H9 (cell line): ENCODE data around the gene SLC51B. TPM values are rescaled to one million over a fixed set of nuclear protein-coding genes. Genes with fewer than 3 reads are reported as not detected.
"Not testable (repeated sequence)": the region's sequence is repeated elsewhere in the genome, so short reads cannot be mapped to it uniquely, and the experiment has no call there.

ENCODE experiments used
- DNase-seq: peaks from one replicate; pipeline ENCODE4 v3.0.0-alpha.2; 2017
- H2AFZ ChIP-seq: one replicate; pipeline ENCODE4 v1.6.1; 2013; ENCODE audit warnings: mild to moderate bottlenecking, low read length, control low read depth, moderate library complexity
- H2AK5ac ChIP-seq: 2 replicates; pipeline ENCODE4 v1.6.1; 2013; ENCODE audit warnings: low read length, control low read depth, mixed read lengths; ENCODE audit not compliant: insufficient read length
- H2BK120ac ChIP-seq: one replicate; pipeline ENCODE4 v1.6.1; 2013; ENCODE audit warnings: low read depth, mild to moderate bottlenecking, low read length, control low read depth, inconsistent platforms; ENCODE audit not compliant: poor library complexity, severe bottlenecking
- H2BK12ac ChIP-seq: 2 replicates; pipeline ENCODE4 v1.6.1; 2013; ENCODE audit warnings: low read length, control low read depth, mixed read lengths, low read depth; ENCODE audit not compliant: insufficient read length
- H2BK15ac ChIP-seq: 2 replicates; pipeline ENCODE4 v1.6.1; 2013; ENCODE audit warnings: low read depth, low read length, control low read depth
- H2BK20ac ChIP-seq: one replicate; pipeline ENCODE4 v1.6.1; 2013; ENCODE audit warnings: low read depth, mild to moderate bottlenecking, low read length, control low read depth, inconsistent platforms; ENCODE audit not compliant: poor library complexity, severe bottlenecking
- H2BK5ac ChIP-seq: 2 replicates; pipeline ENCODE4 v1.6.1; 2013; ENCODE audit warnings: low read length, control low read depth, mixed read lengths; ENCODE audit not compliant: insufficient read length
- H3K14ac ChIP-seq: 2 replicates; pipeline ENCODE4 v1.6.1; 2013; ENCODE audit warnings: low read length, control low read depth; ENCODE audit not compliant: insufficient read depth
- H3K18ac ChIP-seq: 2 replicates; pipeline ENCODE4 v1.6.1; 2013; ENCODE audit warnings: low read depth, mild to moderate bottlenecking, mixed read lengths, low read length, control low read depth; ENCODE audit not compliant: insufficient read length
- H3K23ac ChIP-seq: 2 replicates; pipeline ENCODE4 v1.6.1; 2013; ENCODE audit warnings: low read length, control low read depth, mixed read lengths, low read depth; ENCODE audit not compliant: insufficient read length
- H3K23me2 ChIP-seq: 2 replicates; pipeline ENCODE4 v1.6.1; 2013; ENCODE audit warnings: low read depth, mild to moderate bottlenecking, mixed read lengths, low read length, control low read depth; ENCODE audit not compliant: insufficient read length, poor library complexity, severe bottlenecking
- H3K27ac ChIP-seq: 2 replicates; pipeline ENCODE4 v1.5.1; 2013; ENCODE audit warnings: low read length, control low read depth, mixed read lengths, low read depth; ENCODE audit not compliant: insufficient read length
- H3K27me3 ChIP-seq: 2 replicates; pipeline ENCODE4 v1.6.1; 2013; ENCODE audit warnings: low read length, control low read depth, inconsistent platforms; ENCODE audit not compliant: insufficient read depth
- H3K4ac ChIP-seq: 2 replicates; pipeline ENCODE4 v1.6.1; 2013; ENCODE audit warnings: low read depth, mild to moderate bottlenecking, control low read depth, inconsistent platforms, low read length, moderate library complexity
- H3K4me1 ChIP-seq: 2 replicates; pipeline ENCODE4 v1.6.1; 2013; ENCODE audit warnings: low read length, control low read depth, inconsistent platforms; ENCODE audit not compliant: insufficient read depth
- H3K4me2 ChIP-seq: 2 replicates; pipeline ENCODE4 v1.6.1; 2013; ENCODE audit warnings: low read length, control low read depth, mixed read lengths; ENCODE audit not compliant: insufficient read length, insufficient read depth
- H3K56ac ChIP-seq: 2 replicates; pipeline ENCODE4 v1.6.1; 2013; ENCODE audit warnings: low read depth, mild to moderate bottlenecking, mixed read lengths, low read length, control low read depth; ENCODE audit not compliant: insufficient read length
- H3K79me1 ChIP-seq: 2 replicates; pipeline ENCODE4 v1.6.1; 2013; ENCODE audit warnings: low read depth, mild to moderate bottlenecking, moderate library complexity, low read length, control low read depth, inconsistent platforms; ENCODE audit not compliant: insufficient read depth, poor library complexity, severe bottlenecking
- H3K79me2 ChIP-seq: 2 replicates; pipeline ENCODE4 v1.6.1; 2013; ENCODE audit warnings: low read length, control low read depth, inconsistent platforms; ENCODE audit not compliant: insufficient read depth
- H3K9ac ChIP-seq: 2 replicates; pipeline ENCODE4 v1.6.1; 2013; ENCODE audit warnings: low read length, control low read depth, mixed read lengths; ENCODE audit not compliant: insufficient read length; ENCODE audit errors: extremely low read depth
- H3K9me3 ChIP-seq: one replicate; pipeline ENCODE4 v1.6.1; 2013; ENCODE audit warnings: low read depth, low read length, inconsistent platforms; ENCODE audit not compliant: control insufficient read depth
- H3T11ph ChIP-seq: one replicate; pipeline ENCODE4 v1.6.1; 2013; ENCODE audit warnings: mild to moderate bottlenecking, low read length, control low read depth, inconsistent platforms
- H4K20me1 ChIP-seq: one replicate; pipeline ENCODE4 v1.6.1; 2013; ENCODE audit not compliant: control insufficient read depth, insufficient read length, insufficient read depth
- H4K5ac ChIP-seq: 2 replicates; pipeline ENCODE4 v1.6.1; 2013; ENCODE audit warnings: low read depth, mild to moderate bottlenecking, mixed read lengths, low read length, control low read depth; ENCODE audit not compliant: insufficient read length
- H4K8ac ChIP-seq: replicated peaks from 2 replicates; pipeline ENCODE4 v1.6.1; 2013; ENCODE audit warnings: low read length, control low read depth, mixed read lengths, low read depth; ENCODE audit not compliant: insufficient read length
- H4K91ac ChIP-seq: 2 replicates; pipeline ENCODE4 v1.6.1; 2013; ENCODE audit warnings: low read depth, mild to moderate bottlenecking, moderate library complexity, mixed read lengths, low read length, control low read depth; ENCODE audit not compliant: insufficient read length
- H3K27ac Mint-ChIP-seq, 3 experiments: 2 replicates in 2 of 3; 3 replicates in 1 of 3; pipeline ENCODE4 v1.8.0; 2020 to 2021; ENCODE audit warnings: mixed read lengths in 3 of 3, mild to moderate bottlenecking in 1 of 3, moderate library complexity in 1 of 3
- H3K27me3 Mint-ChIP-seq: 2 replicates; pipeline ENCODE4 v1.8.0; 2021; ENCODE audit warnings: low read depth, mild to moderate bottlenecking, moderate library complexity, mixed read lengths
- H3K36me3 Mint-ChIP-seq, 3 experiments: 2 replicates in 2 of 3; 3 replicates in 1 of 3; pipeline ENCODE4 v1.8.0; 2020 to 2021; ENCODE audit warnings: low read depth in 3 of 3, mixed read lengths in 3 of 3; ENCODE audit not compliant: insufficient read depth in 1 of 3
- H3K4me1 Mint-ChIP-seq, 2 experiments: 2 replicates each; pipeline ENCODE4 v1.8.0; 2020; ENCODE audit warnings: mixed read lengths in 2 of 2
- H3K4me3 Mint-ChIP-seq, 2 experiments: 2 replicates in 1 of 2; 3 replicates in 1 of 2; pipeline ENCODE4 v1.8.0; 2020 to 2021; ENCODE audit warnings: mild to moderate bottlenecking in 2 of 2, mixed read lengths in 2 of 2, moderate library complexity in 1 of 2
- H3K9me3 Mint-ChIP-seq, 2 experiments: 2 replicates in 1 of 2; 3 replicates in 1 of 2; pipeline ENCODE4 v1.8.0; 2020; ENCODE audit warnings: mild to moderate bottlenecking in 2 of 2, mixed read lengths in 2 of 2, moderate library complexity in 1 of 2
- CTCF ChIP-seq: fragments of 200-600 bp; sonication (generic); conservative IDR thresholded peaks from 3 replicates; pipeline ENCODE4 v1.8.0; 2021; ENCODE audit warnings: antibody characterized with exemption, mild to moderate bottlenecking
- WGBS: extraction: QIAGEN DNeasy Blood & Tissue Kit; methylation state at CpG from one replicate; pipeline ENCODE4 v1.1.7; 2013; ENCODE audit warnings: missing lambda C conversion rate, low lambda C conversion rate, mixed read lengths; ENCODE audit not compliant: insufficient read length; ENCODE audit errors: extremely low coverage; 5-methylcytosine and 5-hydroxymethylcytosine counted together
- total RNA-seq: library from RNA; stranded (reverse); gene quantifications from 2 replicates; pipeline ENCODE4 v1.2.1, GENCODE V29; 2021

Gene SLC51B
- total RNA-seq, 1 experiment from 2014 or later = not detected

- H3K27me3 ChIP-seq = no peaks in the 10 kb centered on the region
- H4K20me1 ChIP-seq = no peaks in the 10 kb centered on the region
- no peak overlapping the region for H3K4me2 ChIP-seq
- WGBS = no CpG with 5 or more reads among the region's 5 CpGs
- H4K8ac ChIP-seq = no peak overlapping the region
- no peak overlapping the region for H4K5ac ChIP-seq
- Mint-ChIP-seq H3K4me1 (peaks cover 4% of the 10 kb centered on the region in 2 experiments; a peak in 3 of 4 replicates), H3K27me3 (no peaks in the 10 kb centered on the region), H3K36me3 (peaks cover 0 to 18% (median 8%) of the 10 kb centered on the region in 3 experiments; a peak in 6 of 7 replicates), H3K27ac (peak overlapping the region in 1 of 3 experiments; percentile 56; a peak in 1 of 7 replicates), H3K9me3 (no peaks in the 10 kb centered on the region), H3K4me3 (no peak overlapping the region)
- H3K79me1 ChIP-seq = no peaks in the 10 kb centered on the region
- no peak overlapping the region for H3K9ac ChIP-seq
- H3K23ac ChIP-seq = no peak overlapping the region
- H3T11ph ChIP-seq = no peak overlapping the region
- H3K18ac ChIP-seq = no peak overlapping the region
- TF ChIP-seq CTCF = no peak
- H3K56ac ChIP-seq = no peak overlapping the region
- no peak overlapping the region for H2BK5ac ChIP-seq
- H3K4me1 ChIP-seq = no peaks in the 10 kb centered on the region
- H3K79me2 ChIP-seq = no peaks in the 10 kb centered on the region
- H4K91ac ChIP-seq = no peak overlapping the region
- no peak overlapping the region for H3K27ac ChIP-seq
- H2BK20ac ChIP-seq = no peak overlapping the region
- H3K4ac ChIP-seq = no peak overlapping the region
- no peak overlapping the region for H2BK15ac ChIP-seq
- no peak for DNase-seq
- no peaks in the 10 kb centered on the region for H3K9me3 ChIP-seq
- H3K14ac ChIP-seq = no peak overlapping the region
- no peak overlapping the region for H2BK120ac ChIP-seq
- no peak overlapping the region for H2AK5ac ChIP-seq
- H2AFZ ChIP-seq = no peak overlapping the region
- H2BK12ac ChIP-seq = no peak overlapping the region
- peaks cover 3% of the 10 kb centered on the region for H3K23me2 ChIP-seq
Observed at GRCh38 chr15:65099336-65099735, 54.1 kb downstream of the SLC51B start.

DNA sequence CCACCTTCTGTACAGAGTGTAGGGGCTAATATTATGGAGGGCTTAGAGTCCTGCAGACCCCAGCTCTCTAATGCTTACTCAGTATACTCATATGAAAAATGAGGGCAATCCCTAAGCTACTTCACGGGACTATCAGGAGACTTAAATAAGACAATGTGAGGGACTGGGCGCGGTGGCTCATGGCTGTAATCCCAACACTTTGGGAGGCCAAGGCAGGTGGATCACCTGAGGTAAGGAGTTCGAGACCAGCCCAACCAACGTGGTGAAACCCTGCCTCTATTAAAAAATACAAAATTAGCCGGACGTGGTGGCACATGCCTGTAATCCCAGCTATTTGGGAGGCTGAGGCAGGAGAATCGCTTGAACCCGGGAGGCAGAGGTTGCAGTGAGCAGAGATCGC is 54.6 kb downstream of the SLC51B start:
- not testable (repeated sequence) for H4K20me1 ChIP-seq

More for the DNA sequence above, 54.6 kb downstream of the SLC51B start:
- H3K4me3 Mint-ChIP-seq, H4K8ac ChIP-seq, H2AK5ac ChIP-seq, H2BK5ac ChIP-seq, H3K27me3 ChIP-seq, H2BK20ac ChIP-seq, H3K4me1 Mint-ChIP-seq, H4K91ac ChIP-seq, H3T11ph ChIP-seq, H3K79me1 ChIP-seq, H3K27ac ChIP-seq, H3K18ac ChIP-seq, H3K4me2 ChIP-seq, H3K27me3 Mint-ChIP-seq, H4K5ac ChIP-seq, H3K27ac Mint-ChIP-seq, H2BK15ac ChIP-seq, H2BK120ac ChIP-seq, H3K9me3 Mint-ChIP-seq, H3K4ac ChIP-seq, H3K9ac ChIP-seq, H3K79me2 ChIP-seq, H3K4me1 ChIP-seq, H3K9me3 ChIP-seq, DNase-seq, H2BK12ac ChIP-seq, H2AFZ ChIP-seq, H3K23ac ChIP-seq, H3K23me2 ChIP-seq, H3K14ac ChIP-seq, H3K56ac ChIP-seq: not testable (repeated sequence)
- H3K36me3 Mint-ChIP-seq = peaks cover 0 to 18% (median 8%) of the 10 kb centered on the region in 3 experiments; a peak in 6 of 7 replicates
- WGBS = no CpG with 5 or more reads among the region's 10 CpGs
